GM19372 (cell line): Measurements from ENCODE around the gene AGTRAP.

Experiments used
- ATAC-seq: cut with Tn5 transposase; IDR thresholded peaks from one replicate; pipeline ENCODE4 v1.9.1; 2021; ENCODE audit warnings: mild to moderate bottlenecking, low read depth, moderate library complexity; ENCODE audit not compliant: unreplicated experiment

Gene AGTRAP

DNA sequence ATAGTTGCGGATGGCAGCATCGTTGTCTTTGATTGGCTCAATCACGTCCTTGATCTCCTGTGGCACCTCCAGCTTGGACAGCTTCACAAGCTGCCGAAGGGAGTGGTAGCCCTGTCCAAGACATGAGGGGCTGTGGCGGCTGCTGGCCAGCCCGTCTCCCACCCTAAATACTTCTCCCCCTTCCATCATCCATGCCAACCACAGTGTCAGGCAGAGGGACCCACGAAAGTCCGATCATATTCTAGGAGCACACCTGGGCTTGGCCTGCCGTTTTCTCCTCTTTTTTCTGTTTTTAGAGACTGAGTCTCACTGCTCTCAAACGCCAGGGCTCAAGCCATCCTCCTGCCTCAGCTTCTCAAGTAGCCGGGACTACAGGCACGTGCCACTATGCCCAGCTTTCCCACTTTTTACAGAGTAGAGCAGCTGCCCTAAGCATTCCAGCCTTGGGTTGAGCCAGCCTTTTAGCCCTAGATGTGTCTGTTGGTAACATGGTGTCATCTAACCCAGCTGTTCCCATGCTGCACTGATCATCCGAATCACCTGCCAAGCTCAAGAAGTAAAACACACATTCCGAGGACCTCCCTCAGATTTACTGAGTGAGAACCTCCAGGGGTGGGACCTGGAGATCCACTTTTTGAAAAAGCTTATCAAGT, 59.4 kb downstream of the AGTRAP start:
- no peak for ATAC-seq

DNA sequence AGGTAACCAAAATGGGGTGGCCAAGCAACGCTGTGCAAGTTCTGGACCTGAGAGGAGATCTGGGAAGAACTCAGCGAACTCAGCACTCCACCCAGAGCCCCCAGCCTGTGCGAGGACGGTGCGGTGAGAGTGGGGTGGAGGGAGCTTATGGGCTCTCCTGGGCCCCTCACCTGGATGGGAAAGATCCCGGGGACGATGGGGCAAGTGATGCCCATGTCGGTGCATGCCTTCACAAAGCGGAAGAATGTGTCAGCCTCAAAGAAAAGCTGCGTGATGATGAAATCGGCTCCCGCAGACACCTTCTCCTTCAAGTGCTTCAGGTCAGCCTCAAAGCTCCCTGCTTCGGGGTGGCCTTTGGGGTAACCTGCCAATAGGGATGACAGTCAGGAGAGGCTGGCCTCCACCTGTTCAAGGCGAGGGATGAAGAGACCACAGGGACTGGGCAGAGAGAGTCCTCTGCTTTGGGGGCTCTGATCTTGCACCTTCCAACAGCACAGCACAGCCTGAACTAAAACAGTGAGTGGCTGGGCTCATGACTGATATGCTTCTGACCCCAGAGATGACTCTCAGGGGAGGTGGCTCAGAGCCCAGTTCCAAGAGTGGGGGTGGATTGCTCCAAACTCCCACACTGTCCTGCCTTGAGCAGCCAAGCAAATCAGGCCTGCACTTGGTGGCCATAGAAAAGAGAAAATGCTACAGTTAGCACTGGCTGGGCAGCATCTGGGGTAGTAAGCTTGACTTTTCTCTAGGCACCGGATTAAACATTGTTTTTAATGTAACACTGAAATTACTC, 60.3 kb downstream of the AGTRAP start:
- ATAC-seq: no peak

DNA sequence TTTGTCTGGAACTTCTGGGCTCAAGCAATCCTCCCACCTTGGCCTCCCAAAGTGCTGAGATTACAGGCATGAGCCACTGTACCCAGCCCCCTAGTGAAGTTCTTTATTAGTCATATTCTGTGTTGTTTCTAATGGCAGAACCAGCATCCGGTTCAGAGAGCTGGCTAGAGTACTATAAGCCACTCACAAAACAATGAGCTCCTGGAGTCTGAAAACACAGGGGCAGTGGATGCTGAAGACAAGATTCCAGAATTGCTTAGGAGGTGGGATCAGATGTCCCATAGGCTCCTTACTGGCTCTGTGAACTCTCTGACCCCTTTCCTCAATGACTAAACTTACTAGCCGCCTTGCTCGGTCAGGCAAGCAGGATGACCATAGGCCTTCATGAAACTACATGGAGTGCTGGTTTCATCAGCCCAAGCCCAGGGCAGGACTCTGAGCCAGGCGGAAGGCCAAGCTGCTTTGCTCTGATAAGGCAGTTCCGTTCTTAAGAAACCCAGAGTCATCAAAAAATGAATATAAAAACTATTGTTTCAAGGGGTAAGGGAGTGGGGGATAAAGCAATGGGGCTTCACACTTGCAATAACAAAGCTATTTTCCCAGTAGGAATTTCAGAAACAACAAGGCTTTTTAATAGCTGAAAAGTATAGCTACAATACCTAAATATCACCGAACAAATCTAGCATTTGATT, 61.7 kb downstream of the AGTRAP start:
- ATAC-seq: no peak

DNA sequence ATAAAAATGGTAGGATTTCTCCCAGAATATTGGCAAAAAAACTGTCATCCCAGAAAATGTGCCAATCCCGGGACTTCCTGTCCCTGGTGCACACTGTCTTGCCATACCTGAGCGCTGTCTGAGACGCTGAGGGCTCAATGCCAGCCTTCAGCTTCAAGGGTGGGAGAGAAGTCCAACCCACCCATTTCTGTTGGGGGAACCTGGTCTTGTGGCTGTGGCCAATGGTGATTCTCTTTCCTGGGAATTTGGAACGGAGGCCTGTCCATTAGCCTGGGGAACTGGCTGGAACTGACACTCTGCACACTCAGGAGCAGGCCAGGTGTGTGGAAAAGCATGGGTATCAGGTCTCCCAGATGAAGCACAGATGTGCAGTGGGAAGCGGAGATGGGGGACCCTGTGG, 63.2 kb downstream of the AGTRAP start:
- ATAC-seq: no peak

DNA sequence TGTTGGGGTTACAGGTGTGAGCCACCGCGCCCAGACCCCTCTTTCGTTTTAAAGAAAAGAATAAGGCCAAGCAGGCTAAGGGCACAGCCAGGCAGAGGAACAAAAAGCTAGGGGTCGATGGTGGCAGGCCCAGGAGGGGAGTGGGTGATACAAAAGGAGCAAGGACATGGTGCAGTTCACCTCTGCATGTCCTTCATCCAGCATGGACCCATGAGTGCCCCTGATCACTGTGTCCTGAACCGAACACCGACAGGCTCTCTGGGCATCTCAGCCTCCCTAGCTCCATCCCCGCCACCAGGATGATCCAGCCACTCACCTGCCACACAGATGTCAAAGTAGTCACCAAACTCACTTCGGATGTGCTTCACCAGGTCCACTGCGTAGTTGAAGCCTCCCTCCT, 64.0 kb downstream of the AGTRAP start:
- ATAC-seq: no peak

DNA sequence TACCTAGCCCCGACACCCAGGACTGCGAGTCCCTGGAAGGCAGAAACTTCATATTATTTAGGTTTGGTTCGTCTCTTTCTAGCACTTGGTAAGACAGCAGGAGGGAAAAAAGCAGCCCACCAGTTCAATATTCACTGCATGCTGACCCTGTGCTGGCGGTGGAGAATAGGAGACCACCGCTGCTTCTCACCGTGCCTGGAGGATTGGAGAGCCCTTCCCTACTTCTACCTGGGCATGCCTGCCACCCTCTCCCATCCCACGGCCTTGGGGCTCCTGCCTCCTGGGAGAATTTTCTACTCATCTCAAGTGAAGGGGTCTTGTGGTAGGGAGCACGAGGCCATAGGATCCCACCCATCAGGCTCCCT, 64.4 kb downstream of the AGTRAP start:
- no peak for ATAC-seq
